Thoracic aorta (tissue), 2 donors: ENCODE results near the gene NHLRC2. TPM values are rescaled to one million over a fixed set of nuclear protein-coding genes. Genes with fewer than 3 reads are reported as not detected.

Experiments
- ATAC-seq: fragments of 150-250 bp; one replicate; pipeline ENCODE4 v1.8.0; 2017; ENCODE audit warnings: low read depth; ENCODE audit not compliant: insufficient number of reproducible peaks, low FRiP score
- DNase-seq: peaks from one replicate; pipeline ENCODE4 v3.0.0-alpha.2; 2020; ENCODE audit warnings: low spot score
- H3K27ac ChIP-seq, 2 donors: fragments of 200-600 bp; sonication (generic); 1 replicate in 1 of 2; 2 replicates in 1 of 2; pipeline ENCODE4 v1.5.1; 2016; ENCODE audit warnings: mild to moderate bottlenecking in 2 of 2, moderate library complexity in 2 of 2
- H3K27me3 ChIP-seq: fragments of 200-600 bp; sonication (generic); replicated peaks from 2 replicates; pipeline ENCODE4 v1.6.0; 2016; ENCODE audit warnings: mild to moderate bottlenecking; ENCODE audit not compliant: insufficient read depth
- H3K36me3 ChIP-seq: fragments of 200-600 bp; sonication (generic); one replicate; pipeline ENCODE4 v1.5.1; 2016
- H3K4me1 ChIP-seq, 2 donors: fragments of 200-600 bp; sonication (generic); 1 replicate in 1 of 2; 2 replicates in 1 of 2; pipeline versions ENCODE4 v1.5.1 to v1.6.0; 2016; ENCODE audit warnings: low read depth in 2 of 2, mild to moderate bottlenecking in 1 of 2; ENCODE audit not compliant: control insufficient read depth in 1 of 2
- H3K4me3 ChIP-seq: fragments of 200-600 bp; sonication (generic); 2 replicates; pipeline ENCODE4 v1.5.1; 2016; ENCODE audit warnings: mild to moderate bottlenecking
- H3K9me3 ChIP-seq: fragments of 200-600 bp; sonication (generic); 2 replicates; pipeline ENCODE4 v1.5.1; 2016
- CTCF ChIP-seq: fragments of 200-600 bp; sonication (generic); IDR thresholded peaks from one replicate; pipeline ENCODE4 v1.5.1; 2019; ENCODE audit warnings: antibody characterized with exemption
- total RNA-seq, 2 donors: library from RNA; depleted of rRNA; stranded (reverse); fragments of >200 nt; gene quantifications; one replicate each; pipeline versions ENCODE4 v1.1.0 to v1.2.3, GENCODE V29; 2016

The NHLRC2 gene
- total RNA-seq, 2 donors from 2014 or later: 21.9 to 56.5 TPM

GRCh38 chr10:113893570-113893969 lies 39.1 kb downstream of the NHLRC2 start:
- no peak for TF ChIP-seq CTCF
- H3K36me3 ChIP-seq: no peaks in the 10 kb centered on the region
- H3K4me3 ChIP-seq: no peak overlapping the region
- H3K9me3 ChIP-seq: no peaks in the 10 kb centered on the region
- peaks cover 4 to 22% of the 10 kb centered on the region in 2 donors for H3K4me1 ChIP-seq
- ATAC-seq (no peak), DNase-seq (no peak)
- no peaks in the 10 kb centered on the region for H3K27me3 ChIP-seq
- H3K27ac ChIP-seq: peak overlapping the region in 1 of 2 donors; percentile 0

- H3K27ac ChIP-seq: no peak overlapping the region
- no peaks in the 10 kb centered on the region for H3K27me3 ChIP-seq
- TF ChIP-seq CTCF: no peak
- DNase-seq (no peak), ATAC-seq (no peak)
- H3K36me3 ChIP-seq: no peaks in the 10 kb centered on the region
- peaks cover 4 to 22% of the 10 kb centered on the region in 2 donors for H3K4me1 ChIP-seq
- H3K9me3 ChIP-seq: no peaks in the 10 kb centered on the region
- no peak overlapping the region for H3K4me3 ChIP-seq
Measured at GRCh38 chr10:113894581-113894980, 40.1 kb downstream of the NHLRC2 start.

- peaks cover 9 to 22% of the 10 kb centered on the region in 2 donors for H3K4me1 ChIP-seq
- H3K4me3 ChIP-seq: no peak overlapping the region
- no peaks in the 10 kb centered on the region for H3K36me3 ChIP-seq
- TF ChIP-seq CTCF: no peak
- no peak overlapping the region for H3K27ac ChIP-seq
- no peaks in the 10 kb centered on the region for H3K9me3 ChIP-seq
- H3K27me3 ChIP-seq: no peaks in the 10 kb centered on the region
- DNase-seq (no peak), ATAC-seq (no peak)
Measured at GRCh38 chr10:113895018-113895417, 40.6 kb downstream of the NHLRC2 start.

- no peak for DNase-seq
- no peaks in the 10 kb centered on the region for H3K9me3 ChIP-seq
- no peak for ATAC-seq
- H3K36me3 ChIP-seq: peaks cover 4% of the 10 kb centered on the region
- no peak overlapping the region for H3K27ac ChIP-seq
- peaks cover 7 to 12% of the 10 kb centered on the region in 2 donors for H3K4me1 ChIP-seq
- H3K4me3 ChIP-seq: no peak overlapping the region
- no peaks in the 10 kb centered on the region for H3K27me3 ChIP-seq
- no peak for TF ChIP-seq CTCF
Measured at GRCh38 chr10:113897693-113898618, 43.5 kb downstream of the NHLRC2 start.

GRCh38 chr10:113899952-113900598 lies 45.6 kb downstream of the NHLRC2 start:
- TF ChIP-seq CTCF: no peak
- Histone ChIP-seq H3K36me3 (peaks cover 13% of the 10 kb centered on the region), H3K4me3 (no peak overlapping the region), H3K27me3 (no peaks in the 10 kb centered on the region), H3K27ac (peak overlapping the region in 1 of 2 donors; percentile 43), H3K9me3 (no peaks in the 10 kb centered on the region), H3K4me1 (peaks cover 0 to 5% of the 10 kb centered on the region in 2 donors)
- DNase-seq: no peak
- ATAC-seq: no peak
